Smooth muscle cell (in vitro differentiated cells): ENCODE results near the gene CDKAL1. TPM values are rescaled to one million over a fixed set of nuclear protein-coding genes. Genes with fewer than 3 reads are reported as not detected.

Experiments used
- DNase-seq: peaks from one replicate; lab custom pipeline; 2025; ENCODE audit not compliant: unreplicated experiment; lab: John Stamatoyannopoulos, UW
- H2AFZ ChIP-seq: fragments of 200-600 bp; sonication (generic); 2 replicates; pipeline ENCODE4 v1.6.0; 2016; ENCODE audit warnings: antibody characterized with exemption, low read depth, mild to moderate bottlenecking
- H3F3A ChIP-seq: fragments of 200-600 bp; sonication (generic); 2 replicates; pipeline ENCODE4 v1.6.0; 2017; ENCODE audit warnings: antibody characterized with exemption, low read depth
- H3K27ac ChIP-seq: fragments of 200-600 bp; sonication (generic); 2 replicates; pipeline ENCODE4 v1.5.1; 2016; ENCODE audit warnings: low read depth, mild to moderate bottlenecking
- H3K27me3 ChIP-seq: fragments of 200-600 bp; sonication (generic); 2 replicates; pipeline ENCODE4 v1.6.1; 2016; ENCODE audit warnings: low read depth, mild to moderate bottlenecking
- H3K36me3 ChIP-seq: fragments of 200-600 bp; sonication (generic); 2 replicates; pipeline ENCODE4 v1.5.1; 2016; ENCODE audit warnings: low read depth
- H3K4me1 ChIP-seq: fragments of 200-600 bp; sonication (generic); 2 replicates; pipeline ENCODE4 v1.5.1; 2016; ENCODE audit warnings: low read depth
- H3K4me2 ChIP-seq: fragments of 200-600 bp; sonication (generic); 2 replicates; pipeline ENCODE4 v1.6.0; 2016; ENCODE audit warnings: mild to moderate bottlenecking
- H3K4me3 ChIP-seq: fragments of 200-600 bp; sonication (generic); 2 replicates; pipeline ENCODE4 v1.5.1; 2016; ENCODE audit warnings: mild to moderate bottlenecking
- H3K79me2 ChIP-seq: fragments of 200-600 bp; sonication (generic); 2 replicates; pipeline ENCODE4 v1.6.0; 2016; ENCODE audit warnings: low read depth, mild to moderate bottlenecking
- H3K9ac ChIP-seq: fragments of 200-600 bp; sonication (generic); 2 replicates; pipeline ENCODE4 v1.6.0; 2016; ENCODE audit warnings: low read depth
- H3K9me3 ChIP-seq: fragments of 200-600 bp; sonication (generic); replicated peaks from 2 replicates; pipeline ENCODE4 v1.5.1; 2016; ENCODE audit warnings: low read depth
- H4K20me1 ChIP-seq: fragments of 200-600 bp; sonication (generic); 2 replicates; pipeline ENCODE4 v1.6.0; 2016; ENCODE audit warnings: low read depth
- CTCF ChIP-seq: fragments of 200-600 bp; sonication (generic); IDR thresholded peaks from 2 replicates; pipeline ENCODE4 v1.5.1; 2017; ENCODE audit warnings: borderline replicate concordance, mild to moderate bottlenecking, antibody characterized with exemption; ENCODE audit not compliant: insufficient read depth, poor library complexity, severe bottlenecking
- WGBS: methylation state at CpG from one replicate; pipeline ENCODE4 v1.1.7; 2016; ENCODE audit warnings: low lambda C conversion rate; 5-methylcytosine and 5-hydroxymethylcytosine counted together
- polyA plus RNA-seq: library from polyadenylated mRNA; unstranded; fragments of >200 nt; fragmentation: Nextera tagmentation; extraction: Ambion mirVana; gene quantifications from 2 replicates; pipeline ENCODE4 v1.2.1, GENCODE V29; 2016
- total RNA-seq: library from RNA; depleted of rRNA; stranded (reverse); fragments of >200 nt; gene quantifications from 2 replicates; pipeline ENCODE4 v1.2.3, GENCODE V29; 2014

Gene CDKAL1
- total and polyA plus RNA-seq, 2 experiments from 2014 or later, result 16.5 to 16.6 TPM

- Histone ChIP-seq H3K4me2 (no peak overlapping the region), H3K36me3 (no peaks in the 10 kb centered on the region), H2AFZ (no peak overlapping the region), H3K27ac (no peak overlapping the region), H3F3A (no peaks in the 10 kb centered on the region), H4K20me1 (no peaks in the 10 kb centered on the region), H3K4me3 (no peak overlapping the region), H3K9ac (no peak overlapping the region), H3K9me3 (no peaks in the 10 kb centered on the region), H3K79me2 (no peaks in the 10 kb centered on the region), H3K27me3 (no peaks in the 10 kb centered on the region), H3K4me1 (peaks cover 8% of the 10 kb centered on the region)
- TF ChIP-seq CTCF, result no peak
- 72% methylated on average over 6 of the region's 6 CpGs for WGBS
- DNase-seq, result no peak
These were observed 693.2 kb downstream of the CDKAL1 start for GRCh38 chr6:21227486-21227885.

GRCh38 chr6:21228411-21228810 is 694.2 kb downstream of the CDKAL1 start:
- Histone ChIP-seq H4K20me1 (no peaks in the 10 kb centered on the region), H3K9me3 (no peaks in the 10 kb centered on the region), H3K27me3 (no peaks in the 10 kb centered on the region), H3K79me2 (no peaks in the 10 kb centered on the region), H3K36me3 (no peaks in the 10 kb centered on the region), H2AFZ (no peak overlapping the region), H3K4me3 (no peak overlapping the region), H3K4me2 (no peak overlapping the region), H3F3A (no peaks in the 10 kb centered on the region), H3K4me1 (peaks cover 8% of the 10 kb centered on the region), H3K9ac (no peak overlapping the region), H3K27ac (no peak overlapping the region)
- DNase-seq, result no peak
- no peak for TF ChIP-seq CTCF
- WGBS, result 91% methylated on average over 2 of the region's 2 CpGs

DNA sequence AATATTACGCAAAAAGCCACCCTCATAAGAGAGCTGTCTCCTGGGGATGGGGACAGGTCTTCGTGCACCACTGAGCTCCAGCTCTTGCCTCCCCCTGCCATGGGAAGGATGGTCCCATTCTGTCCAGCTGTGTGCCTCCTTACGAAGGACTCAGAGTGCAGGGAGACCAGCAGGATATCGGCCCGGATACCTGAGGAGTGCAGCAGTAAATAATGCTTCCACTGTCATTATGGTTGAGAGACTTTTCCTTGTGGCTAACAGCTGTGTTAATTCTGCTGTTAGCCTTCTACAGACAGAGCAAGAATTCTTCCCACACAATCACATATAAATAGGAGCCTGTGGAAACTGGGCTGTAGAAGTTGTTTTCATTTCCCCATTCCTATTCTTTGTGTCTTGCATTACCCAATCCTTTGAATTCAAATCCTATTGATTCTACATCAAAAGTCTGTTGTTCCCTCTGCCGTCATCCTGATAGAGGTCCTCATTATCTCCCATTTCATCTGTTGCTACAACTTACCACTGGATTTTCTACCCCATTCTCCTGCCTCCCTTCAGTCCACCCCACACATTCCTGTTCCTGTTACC is 694.7 kb downstream of the CDKAL1 start:
- H3K4me2 ChIP-seq, result no peak overlapping the region
- no peaks in the 10 kb centered on the region for H3K36me3 ChIP-seq
- H3K9ac ChIP-seq, result no peak overlapping the region
- no peaks in the 10 kb centered on the region for H3K27me3 ChIP-seq
- no peaks in the 10 kb centered on the region for H4K20me1 ChIP-seq
- H3K27ac ChIP-seq, result no peak overlapping the region
- H3F3A ChIP-seq, result no peaks in the 10 kb centered on the region
- no peak for DNase-seq
- WGBS, result 90% methylated on average over 6 of the region's 6 CpGs
- no peaks in the 10 kb centered on the region for H3K9me3 ChIP-seq
- H3K4me1 ChIP-seq, result peaks cover 8% of the 10 kb centered on the region
- no peak for TF ChIP-seq CTCF
- H2AFZ ChIP-seq, result no peak overlapping the region
- no peaks in the 10 kb centered on the region for H3K79me2 ChIP-seq
- H3K4me3 ChIP-seq, result no peak overlapping the region

- Histone ChIP-seq H3K79me2 (no peaks in the 10 kb centered on the region), H3K9me3 (no peaks in the 10 kb centered on the region), H3K4me3 (no peak overlapping the region), H3K27ac (no peak overlapping the region), H3K4me1 (peaks cover 8% of the 10 kb centered on the region), H3F3A (no peaks in the 10 kb centered on the region), H4K20me1 (no peaks in the 10 kb centered on the region), H3K9ac (no peak overlapping the region), H2AFZ (no peak overlapping the region), H3K36me3 (no peaks in the 10 kb centered on the region), H3K4me2 (no peak overlapping the region), H3K27me3 (no peaks in the 10 kb centered on the region)
- no peak for TF ChIP-seq CTCF
- DNase-seq, result no peak
- 92% methylated on average over 5 of the region's 5 CpGs for WGBS
These were observed 696.3 kb downstream of the CDKAL1 start for GRCh38 chr6:21230536-21230935.
